Gastroesophageal sphincter (tissue), 3 donors: ENCODE data around the gene CCNDBP1.

Experiments used
- CTCF ChIP-seq, 4 experiments: fragments of 200-600 bp in 2 of 4; fragments of 450-650 bp in 2 of 4; sonication (generic) in 1 of 4; IDR thresholded peaks; one replicate each; pipeline ENCODE4 v1.5.1; 2017 to 2019; ENCODE audit warnings: antibody characterized with exemption in 4 of 4, mild to moderate bottlenecking in 2 of 4, moderate library complexity in 2 of 4
- POLR2AphosphoS5 ChIP-seq: sonication (generic); formaldehyde crosslinking; IDR thresholded peaks from one replicate; pipeline ENCODE4 v1.6.1; 2017; ENCODE audit warnings: antibody characterized with exemption

GRCh38 chr15:43193710-43194109 lies 8.5 kb downstream of the CCNDBP1 start:
- no peak for TF ChIP-seq CTCF (IDR thresholded peaks at IDR 0.05)
- TF ChIP-seq POLR2AphosphoS5, result no peak
